NK-92 (cell line): Measurements from ENCODE around the gene BRME1.
"Not testable (repeated sequence)": the region's sequence is repeated elsewhere in the genome, so short reads cannot be mapped to it uniquely, and the experiment has no call there.

ENCODE experiments used
- DNase-seq: peaks from one replicate; lab custom pipeline; 2025; ENCODE audit not compliant: unreplicated experiment; lab: John Stamatoyannopoulos, UW

Gene BRME1

DNA sequence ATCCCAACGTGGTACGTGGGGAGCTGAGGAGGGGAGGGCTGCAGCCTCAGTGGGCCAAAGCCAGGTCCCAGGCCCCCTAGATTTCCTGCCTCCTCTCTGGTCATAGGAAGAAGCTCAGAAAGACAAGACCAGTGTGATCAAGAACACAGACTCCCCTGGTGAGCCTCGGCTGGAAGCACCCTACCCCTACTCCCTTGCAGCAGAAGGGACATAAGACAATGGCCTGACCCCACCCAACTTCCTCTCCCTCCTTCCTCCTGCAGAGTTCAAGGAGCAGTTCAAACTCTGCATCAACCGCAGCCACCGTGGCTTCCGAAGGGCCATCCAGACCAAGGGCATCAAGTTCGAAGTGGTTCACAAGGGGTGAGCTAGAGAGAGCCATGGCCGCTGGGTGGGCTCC, 20.8 kb upstream of the BRME1 start:
- no peak for DNase-seq

DNA sequence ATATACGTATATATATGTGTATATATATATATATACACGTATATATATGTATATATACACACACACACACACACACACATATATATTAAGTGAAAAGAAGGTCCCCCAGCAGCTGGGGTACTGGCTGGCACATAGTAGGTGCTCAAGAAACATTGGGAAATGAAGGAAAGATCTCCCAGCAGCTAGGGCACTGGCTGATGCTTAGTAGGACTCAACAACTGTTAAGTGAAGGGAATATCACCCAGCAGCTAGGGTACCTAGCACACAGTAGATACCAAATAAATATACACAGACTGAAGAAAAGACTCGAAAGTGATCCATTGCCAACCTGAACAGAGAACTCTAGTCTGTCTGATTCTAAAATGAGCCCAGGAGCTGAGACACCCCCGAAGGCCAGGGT, 20.1 kb upstream of the BRME1 start:
- DNase-seq = no peak

DNA sequence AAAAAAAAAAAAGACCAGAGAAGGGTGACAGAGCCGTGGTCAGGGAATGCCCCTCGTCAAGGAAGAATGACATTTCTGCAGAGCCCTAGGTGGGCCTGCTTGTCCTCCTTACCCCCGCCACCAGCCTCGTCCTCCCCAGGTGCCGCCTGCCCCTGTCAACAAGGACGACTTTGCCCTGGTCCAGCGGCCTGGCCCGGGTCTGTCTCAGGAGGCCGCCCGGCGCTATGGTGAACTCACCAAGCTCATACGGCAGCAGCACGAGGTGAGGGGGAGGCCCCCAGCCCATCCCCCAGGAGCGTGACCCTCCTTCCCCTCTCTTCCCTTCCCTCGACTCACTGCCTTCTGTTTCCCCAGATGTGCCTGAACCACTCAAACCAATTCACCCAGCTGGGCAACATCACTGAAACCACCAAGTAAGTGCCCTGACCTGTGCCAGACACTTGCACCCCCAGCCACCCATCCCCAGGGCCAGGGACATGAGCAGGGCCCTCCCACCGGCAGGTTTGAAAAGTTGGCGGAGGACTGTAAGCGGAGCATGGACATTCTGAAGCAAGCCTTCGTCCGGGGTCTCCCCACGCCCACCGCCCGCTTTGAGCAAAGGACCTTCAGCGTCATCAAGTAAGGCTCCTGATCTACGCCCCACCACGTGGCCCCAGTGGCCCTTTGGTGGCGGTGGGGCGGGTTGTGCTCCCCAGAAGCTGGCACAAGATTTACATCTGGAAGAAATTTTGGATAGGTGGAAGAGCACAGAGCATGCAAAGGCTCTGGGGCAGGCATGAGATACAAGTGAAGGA, 17.5 kb upstream of the BRME1 start:
- DNase-seq = no peak

DNA sequence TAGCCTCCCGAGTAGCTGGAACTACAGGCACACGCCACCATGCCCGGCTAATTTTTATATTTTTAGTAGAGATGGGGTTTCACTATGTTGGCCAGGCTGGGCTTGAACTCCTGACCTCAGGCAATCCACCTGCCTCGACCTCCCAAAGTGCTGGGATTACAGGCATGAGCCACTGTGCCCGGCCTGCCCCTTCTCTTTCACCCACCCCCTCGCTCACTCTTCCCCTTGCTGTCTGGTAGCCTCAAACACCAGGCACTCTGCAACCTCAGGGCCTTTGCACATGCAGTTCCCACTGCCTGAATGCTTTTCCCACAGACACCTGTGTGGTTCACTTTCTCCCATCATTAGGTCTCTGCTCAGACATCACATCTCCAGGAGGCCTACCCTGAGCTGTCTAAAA, 16.2 kb upstream of the BRME1 start:
- not testable (repeated sequence) for DNase-seq

DNA sequence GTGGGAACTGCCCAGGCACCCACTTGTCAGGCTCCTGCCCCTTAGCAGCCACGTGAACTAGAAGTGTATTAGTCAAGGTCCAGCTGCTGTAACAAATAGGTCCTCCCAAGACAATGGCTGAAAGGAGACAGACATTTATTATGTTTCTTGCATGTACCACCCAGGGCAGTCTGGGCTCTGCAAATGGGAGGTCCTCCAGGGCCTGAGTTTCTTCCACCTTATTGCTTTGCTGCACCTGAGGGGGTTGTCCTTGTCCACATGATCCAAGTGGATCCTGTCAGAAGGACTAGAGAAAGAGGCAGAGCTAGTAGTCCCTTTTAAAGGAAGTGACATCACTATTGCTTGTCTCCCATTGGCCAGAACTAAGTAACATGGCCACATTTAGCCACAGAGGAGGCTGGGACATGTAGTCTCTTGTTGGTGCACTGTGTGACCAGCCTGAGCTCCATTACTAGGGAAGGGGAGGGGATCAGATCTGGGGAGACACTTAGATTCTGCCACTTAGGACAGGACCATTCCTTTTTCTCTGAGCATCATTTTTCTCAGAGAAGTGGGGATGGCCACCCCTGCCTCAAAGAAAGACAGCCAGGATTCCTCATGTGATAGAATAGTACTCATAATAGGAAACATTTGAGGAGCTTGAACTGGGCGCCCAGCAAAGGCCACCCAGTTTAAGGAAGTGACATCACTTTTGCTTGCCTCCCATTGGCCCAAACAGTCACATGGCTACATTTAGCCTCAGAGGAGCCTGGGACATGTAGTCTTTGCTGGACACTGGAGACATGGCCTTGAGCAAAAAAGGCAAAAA, 15.2 kb upstream of the BRME1 start:
- no peak for DNase-seq

DNA sequence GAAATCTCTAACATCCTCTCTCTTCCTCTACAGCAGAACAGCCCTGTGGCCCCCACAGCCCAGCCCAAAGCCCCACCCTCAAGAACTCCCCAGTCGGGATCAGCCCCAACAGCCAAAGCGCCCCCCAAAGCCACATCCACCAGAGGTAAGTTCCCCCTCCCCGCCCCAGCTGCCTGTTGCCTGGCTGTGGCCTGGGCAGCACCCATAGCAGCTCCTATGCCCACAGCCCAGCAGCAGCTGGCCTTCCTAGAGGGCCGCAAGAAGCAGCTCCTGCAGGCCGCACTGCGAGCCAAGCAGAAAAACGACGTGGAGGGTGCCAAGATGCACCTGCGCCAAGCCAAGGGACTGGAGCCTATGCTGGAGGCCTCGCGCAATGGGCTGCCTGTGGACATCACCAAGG, 14.6 kb upstream of the BRME1 start:
- no peak for DNase-seq

DNA sequence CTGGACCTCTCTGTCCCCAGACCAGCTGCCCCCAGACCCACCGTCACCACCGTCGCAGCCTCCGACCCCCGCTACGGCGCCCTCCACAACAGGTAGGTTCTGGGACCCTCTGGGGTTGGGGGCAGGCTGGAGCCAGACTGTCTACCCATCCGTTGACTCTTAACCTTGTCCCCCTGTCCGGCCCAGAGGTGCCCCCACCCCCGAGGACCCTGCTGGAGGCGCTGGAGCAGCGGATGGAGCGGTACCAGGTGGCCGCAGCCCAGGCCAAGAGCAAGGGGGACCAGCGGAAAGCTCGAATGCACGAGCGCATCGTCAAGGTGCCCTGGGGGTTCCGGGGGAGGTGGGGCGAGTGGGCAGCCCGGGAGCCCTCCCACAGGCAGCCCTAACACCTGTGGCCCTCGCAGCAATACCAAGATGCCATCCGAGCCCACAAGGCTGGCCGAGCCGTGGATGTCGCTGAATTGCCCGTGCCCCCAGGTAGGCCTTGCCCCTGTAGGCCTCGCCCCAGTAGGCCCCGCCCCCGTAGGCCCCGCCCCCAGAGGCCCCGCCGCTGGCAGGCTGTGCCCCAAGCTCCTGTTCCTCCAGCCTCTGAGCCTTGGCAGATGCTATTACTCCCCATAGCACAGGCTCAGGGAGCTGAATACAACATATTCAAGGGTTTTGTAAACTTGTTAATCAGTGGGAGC, 13.0 kb upstream of the BRME1 start:
- DNase-seq = no peak

DNA sequence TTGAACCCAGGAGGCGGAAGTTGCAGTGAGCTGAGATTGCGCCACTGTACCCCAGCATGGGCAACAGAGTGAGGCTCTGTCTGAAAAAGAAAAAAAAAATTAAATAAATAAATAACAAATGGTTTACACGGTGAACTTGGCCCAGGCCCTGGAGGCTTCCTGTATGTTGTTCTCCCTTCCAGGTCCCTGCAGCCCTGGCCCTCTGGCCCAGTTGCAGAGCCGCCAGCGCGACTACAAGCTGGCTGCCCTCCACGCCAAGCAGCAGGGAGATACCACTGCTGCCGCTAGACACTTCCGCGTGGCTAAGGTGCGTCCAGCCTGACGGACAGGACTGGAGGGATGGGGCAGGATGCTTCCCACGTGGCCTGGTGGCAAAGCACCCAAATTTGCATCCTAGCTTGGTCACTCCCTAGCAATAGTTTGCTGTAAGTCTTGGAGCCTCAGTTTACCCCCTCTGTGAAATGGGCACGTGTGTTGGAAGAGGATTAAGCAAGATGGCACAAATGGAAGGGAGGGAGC, 12.0 kb upstream of the BRME1 start:
- no peak for DNase-seq

DNA sequence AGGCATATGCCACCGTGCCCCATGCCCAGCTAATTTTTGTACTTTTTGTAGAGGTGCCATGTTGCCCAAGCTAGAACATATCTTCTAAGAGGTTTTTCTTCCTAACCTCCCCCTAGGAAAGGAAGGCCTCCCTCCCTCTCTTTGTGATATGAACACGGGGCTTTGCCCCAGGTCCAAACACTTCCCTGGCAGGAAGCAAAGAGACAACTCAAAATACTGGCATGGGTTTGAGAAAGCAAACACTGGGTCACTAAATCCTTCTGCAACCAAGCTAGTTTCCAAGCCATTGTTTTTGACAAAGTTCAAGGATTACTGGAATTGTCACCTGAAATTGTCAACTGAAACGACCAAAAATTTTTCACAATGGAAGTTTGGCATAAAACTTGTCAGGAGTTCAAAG, 8.9 kb upstream of the BRME1 start:
- DNase-seq = no peak

DNA sequence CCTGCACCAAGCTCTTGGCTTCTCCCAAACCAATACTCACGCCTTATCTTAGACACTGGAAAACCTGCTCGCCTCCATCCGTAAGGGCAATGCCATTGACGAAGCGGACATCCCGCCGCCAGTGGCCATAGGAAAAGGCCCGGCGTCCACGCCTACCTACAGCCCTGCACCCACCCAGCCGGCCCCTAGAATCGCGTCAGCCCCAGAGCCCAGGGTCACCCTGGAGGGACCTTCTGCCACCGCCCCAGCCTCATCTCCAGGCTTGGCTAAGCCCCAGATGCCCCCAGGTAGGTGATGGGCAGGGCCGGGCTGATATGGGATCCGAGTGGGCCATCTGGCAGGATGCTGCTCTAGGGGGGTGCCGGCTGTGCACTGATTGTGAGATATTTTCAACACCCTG, 7.4 kb upstream of the BRME1 start:
- no peak for DNase-seq

DNA sequence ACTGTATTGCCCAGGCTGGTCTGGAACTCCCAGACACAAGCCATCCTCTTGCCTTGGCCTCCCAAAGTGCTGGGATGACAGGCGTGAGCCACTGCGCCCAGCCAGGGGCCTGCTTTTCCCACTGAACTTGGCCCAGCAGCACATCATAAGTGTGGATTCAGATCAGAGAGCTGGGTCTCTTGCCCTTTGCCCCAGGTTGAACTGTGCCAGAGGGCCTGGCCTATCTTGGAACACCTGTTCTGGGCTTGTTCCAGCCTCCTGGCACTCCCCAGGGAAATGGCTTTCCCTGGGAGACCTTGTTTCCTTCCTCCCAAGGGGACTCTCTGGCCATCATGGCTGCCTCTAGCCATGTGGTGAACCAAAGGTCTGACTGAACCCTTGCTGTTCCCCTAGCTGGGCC, 3.5 kb upstream of the BRME1 start:
- no peak for DNase-seq

DNA sequence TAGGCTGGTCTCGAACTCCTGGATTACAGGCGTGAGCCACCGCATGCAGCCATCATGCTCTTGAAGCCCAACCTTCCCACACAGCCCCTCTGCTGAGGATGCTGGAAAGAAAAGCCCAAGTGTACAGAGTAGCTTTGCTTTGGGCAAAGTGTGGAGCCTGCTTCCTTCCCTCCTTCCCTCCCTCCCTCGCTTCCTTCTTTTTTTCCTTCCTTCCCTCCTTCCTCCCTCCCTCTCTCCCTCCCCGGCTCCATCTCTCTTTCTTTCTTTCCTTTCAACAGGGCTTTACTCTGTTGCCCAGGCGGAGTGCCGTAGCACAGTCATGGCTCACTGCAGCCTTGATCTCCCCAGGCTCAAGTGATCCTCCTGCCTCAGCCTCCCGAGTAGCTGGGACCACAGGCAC, 2.8 kb upstream of the BRME1 start:
- no peak for DNase-seq

DNA sequence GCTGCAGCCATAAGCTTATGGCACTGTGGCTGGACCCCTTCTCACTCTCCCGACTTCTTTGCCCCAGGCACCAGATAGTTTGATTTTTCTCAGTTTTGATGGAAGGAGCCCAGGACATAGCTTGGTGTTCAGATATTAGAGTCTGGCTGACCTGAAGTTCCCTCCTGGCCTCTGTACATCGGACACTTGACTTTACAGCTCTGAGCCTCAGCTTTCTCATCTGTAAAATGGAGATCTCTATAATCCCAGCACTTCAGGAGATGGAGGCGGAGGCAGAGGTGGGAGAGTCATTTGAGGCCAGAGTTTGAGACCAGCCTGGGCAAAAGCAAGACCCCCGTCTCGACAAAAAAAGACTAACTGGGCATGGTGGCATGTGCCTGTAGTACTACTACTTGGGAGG, 993 bp upstream of the BRME1 start:
- no peak for DNase-seq

DNA sequence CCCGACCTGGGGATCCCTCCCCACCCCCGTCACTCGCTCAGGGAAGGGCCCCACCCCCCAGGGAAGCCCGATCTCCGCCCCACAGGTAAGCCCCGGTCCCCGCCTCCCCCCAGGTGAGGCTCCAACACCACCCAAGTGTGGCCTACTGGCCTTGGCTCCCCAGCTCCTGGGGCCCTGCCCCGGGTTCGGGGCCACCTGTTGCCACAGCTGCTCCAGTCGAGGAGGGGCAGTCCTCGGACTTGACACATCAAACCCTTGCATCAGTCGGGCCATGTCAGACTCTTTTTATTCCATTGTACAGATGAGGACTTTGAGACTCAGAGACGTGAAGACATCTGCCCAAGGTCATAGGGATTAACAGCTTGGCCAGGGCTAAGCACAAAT, 596 bp upstream of the BRME1 start:
- no peak for DNase-seq

DNA sequence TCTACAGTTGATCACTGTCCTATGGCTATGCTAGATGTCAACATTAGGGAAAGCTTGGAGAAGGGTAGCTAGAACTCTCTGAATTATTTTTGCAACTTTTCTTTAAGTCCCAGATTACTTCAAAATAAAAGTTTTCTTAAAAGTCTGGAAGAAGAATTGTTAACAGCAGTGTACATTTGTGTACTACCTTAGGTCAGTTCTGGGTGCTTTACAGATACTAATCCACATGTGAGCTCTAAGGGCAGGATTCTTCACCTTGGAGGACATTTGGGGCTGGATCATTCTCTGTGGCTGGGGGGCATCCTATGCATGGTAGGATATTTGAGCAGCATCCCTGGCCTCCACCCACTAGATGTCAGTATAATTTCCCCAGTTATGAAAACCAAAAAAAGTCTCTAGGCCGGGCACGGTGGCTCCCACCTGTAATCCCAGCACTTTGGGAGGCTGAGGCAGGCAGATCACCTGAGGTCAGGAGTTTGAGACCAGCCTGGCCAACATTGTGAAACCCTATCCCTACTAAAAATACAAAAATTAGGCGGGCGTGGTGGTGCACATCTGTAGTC, 2.8 kb downstream of the BRME1 start:
- no peak for DNase-seq

DNA sequence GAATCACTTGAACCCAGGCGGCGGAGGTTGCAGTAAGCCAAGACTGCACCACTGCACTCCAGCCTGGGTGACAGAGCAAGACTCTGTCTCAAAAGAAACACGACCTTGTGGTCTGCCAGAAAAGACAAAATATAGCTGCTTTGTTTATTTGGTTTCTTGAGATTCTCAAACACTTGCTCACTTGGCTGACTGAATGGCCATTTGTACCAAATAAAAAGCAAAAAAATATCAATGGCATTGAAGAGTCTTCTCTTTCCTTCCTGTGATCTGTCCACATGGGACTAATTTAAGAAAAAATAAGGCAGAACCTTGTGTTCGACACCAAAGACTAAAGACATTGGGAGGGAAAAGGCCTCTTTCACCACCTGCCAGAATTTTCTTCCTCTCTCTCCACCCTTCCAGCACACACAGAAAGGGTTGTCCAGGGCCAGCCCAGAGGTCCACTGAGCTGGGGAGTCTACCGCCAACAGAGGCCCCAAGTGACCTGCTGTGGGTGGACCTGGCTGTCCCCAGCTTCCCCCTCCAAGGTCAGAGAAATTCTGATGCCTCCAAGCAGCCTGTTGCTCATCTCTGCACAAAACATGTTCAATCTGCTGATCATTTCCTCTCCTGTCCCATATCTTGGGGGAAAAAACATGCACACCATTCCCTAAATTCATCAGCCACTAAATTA, 5.9 kb downstream of the BRME1 start:
- DNase-seq = no peak

DNA sequence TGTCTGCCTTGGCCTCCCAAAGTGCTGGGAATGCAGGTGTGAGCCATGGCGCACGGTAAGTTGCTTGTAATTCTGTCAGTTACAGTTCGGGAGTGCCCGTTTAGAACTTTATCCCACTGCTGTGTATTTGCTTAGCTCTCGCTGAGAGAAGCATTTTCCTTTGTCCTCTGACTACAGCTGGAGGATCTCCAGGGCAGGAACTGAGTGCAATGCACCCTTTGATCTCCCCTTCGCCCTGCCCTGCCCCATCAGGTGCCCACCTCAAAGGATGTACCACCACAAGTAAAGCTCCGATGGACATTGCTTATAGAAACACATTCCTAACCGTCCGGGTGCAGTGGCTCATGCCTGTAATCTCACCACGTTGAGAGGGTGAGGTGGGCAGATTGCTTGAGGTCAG, 6.5 kb downstream of the BRME1 start:
- DNase-seq = no peak

DNA sequence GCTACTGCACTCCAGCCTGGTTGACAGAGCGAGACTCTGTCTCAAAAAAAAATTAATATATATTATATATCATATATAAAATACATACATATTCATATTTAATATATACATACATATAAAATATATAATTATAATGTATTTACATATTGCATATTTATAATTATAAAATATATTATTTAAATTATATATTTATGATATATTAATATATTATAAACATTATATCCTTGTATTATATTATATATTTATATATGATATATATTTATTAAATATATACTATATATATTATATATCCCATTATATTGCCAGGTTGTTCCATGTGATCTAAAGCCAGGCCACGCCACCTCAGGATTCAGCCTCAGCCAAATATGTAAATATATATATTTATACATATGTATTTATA, 9.7 kb downstream of the BRME1 start:
- DNase-seq = no peak

DNA sequence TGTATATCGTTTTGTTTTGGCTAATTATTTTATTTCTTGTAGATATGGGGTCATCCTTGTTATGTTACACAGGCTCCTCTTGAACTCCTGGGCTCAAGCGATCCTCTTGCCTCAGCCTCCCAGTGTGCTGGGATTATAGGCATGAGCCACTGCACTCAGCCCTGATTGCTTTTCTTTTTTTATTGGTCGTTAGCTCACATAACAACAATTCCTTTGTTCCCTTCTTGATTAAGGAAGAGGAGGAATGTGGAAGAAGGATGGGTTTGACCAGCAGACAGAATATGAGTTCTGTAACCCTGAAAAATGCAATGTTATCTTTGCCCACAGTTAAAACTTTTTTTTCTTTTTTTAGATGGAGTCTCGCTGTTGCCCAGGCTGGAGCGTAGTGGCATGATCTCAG, 11.4 kb downstream of the BRME1 start:
- no peak for DNase-seq

DNA sequence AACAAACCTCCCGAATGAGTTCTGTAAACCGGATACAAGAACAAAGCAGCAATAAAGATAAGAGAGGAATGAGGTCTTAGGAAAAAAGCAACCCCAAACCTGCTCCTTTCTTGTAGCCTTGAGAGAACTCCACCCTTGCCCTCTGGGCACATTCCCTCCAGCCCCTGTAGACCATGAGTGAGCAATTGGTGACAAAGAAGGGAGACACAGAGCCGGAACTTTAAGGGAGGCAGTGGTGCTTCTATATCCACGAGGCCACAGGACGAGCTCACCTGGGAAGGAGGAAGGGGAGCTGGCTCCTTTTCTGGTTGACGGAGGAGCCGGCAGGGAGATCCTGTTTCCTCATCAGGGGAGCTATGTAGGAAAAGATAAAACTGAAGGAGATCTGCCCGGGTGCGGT, 13.0 kb downstream of the BRME1 start:
- no peak for DNase-seq

DNA sequence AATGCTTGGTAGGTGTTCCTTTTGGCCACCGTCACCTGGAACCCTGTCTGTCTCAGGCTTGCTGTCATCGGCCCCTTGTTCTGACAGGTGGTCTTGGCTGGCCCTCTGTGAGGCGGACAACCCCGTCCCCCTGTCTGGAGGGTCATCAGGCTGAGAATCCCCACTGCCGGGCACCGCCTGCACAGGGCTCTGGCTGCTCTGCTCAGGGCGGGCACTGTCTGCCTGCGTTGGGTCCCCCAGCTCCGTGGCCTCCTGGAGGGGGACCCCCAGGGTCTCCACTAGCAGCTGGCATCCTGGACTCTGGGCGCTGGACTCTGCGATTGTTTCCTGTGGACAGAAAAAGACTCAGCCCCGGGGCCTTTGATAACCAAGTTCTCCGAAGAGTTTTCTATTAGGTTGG, 15.8 kb downstream of the BRME1 start:
- DNase-seq = no peak
